ENCODE results near the gene CGNL1. TPM values are rescaled to one million over a fixed set of nuclear protein-coding genes. Genes with fewer than 3 reads are reported as not detected.

CGNL1 gene
- total RNA-seq, 1 donor from 2014 or later: 31.9 TPM

DNA sequence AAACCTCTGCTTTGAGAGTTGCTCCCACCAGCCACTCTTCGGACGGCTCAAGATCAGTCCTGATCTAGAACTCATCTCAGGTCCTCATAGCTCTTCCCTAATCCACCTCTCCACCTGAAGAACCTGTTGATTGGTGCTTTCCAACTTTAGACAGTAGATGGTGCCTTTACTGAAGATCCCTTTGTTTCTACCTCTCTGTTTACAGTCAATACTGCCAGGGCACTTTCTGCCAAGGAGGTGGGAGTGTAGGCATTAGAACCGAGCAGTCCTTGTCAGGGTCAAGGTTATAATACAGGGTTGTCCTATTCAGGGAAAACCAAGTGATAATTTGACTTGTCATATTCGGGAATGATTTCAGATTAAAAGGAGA is 1.2 kb downstream of the CGNL1 start:
- Histone ChIP-seq H3K27me3 (ENCODE audit: low read depth) (peaks cover 70% of the 10 kb centered on the region), H3K27ac (replicated peaks) (no peak overlapping the region), H3K4me3 (peak overlapping the region; percentile 74), H3K9me3 (replicated peaks) (no peaks in the 10 kb centered on the region), H3K36me3 (no peaks in the 10 kb centered on the region), H3K4me1 (peaks cover 24% of the 10 kb centered on the region)
- DNase-seq: no peak
- TF ChIP-seq, protein P1, sequence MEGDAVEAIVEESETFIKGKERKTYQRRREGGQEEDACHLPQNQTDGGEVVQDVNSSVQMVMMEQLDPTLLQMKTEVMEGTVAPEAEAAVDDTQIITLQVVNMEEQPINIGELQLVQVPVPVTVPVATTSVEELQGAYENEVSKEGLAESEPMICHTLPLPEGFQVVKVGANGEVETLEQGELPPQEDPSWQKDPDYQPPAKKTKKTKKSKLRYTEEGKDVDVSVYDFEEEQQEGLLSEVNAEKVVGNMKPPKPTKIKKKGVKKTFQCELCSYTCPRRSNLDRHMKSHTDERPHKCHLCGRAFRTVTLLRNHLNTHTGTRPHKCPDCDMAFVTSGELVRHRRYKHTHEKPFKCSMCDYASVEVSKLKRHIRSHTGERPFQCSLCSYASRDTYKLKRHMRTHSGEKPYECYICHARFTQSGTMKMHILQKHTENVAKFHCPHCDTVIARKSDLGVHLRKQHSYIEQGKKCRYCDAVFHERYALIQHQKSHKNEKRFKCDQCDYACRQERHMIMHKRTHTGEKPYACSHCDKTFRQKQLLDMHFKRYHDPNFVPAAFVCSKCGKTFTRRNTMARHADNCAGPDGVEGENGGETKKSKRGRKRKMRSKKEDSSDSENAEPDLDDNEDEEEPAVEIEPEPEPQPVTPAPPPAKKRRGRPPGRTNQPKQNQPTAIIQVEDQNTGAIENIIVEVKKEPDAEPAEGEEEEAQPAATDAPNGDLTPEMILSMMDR (IDR thresholded peaks at IDR 0.05; ENCODE audit: borderline replicate concordance): no peak
- intact Hi-C loops (cut with micrococcal nuclease): no loop called here

DNA sequence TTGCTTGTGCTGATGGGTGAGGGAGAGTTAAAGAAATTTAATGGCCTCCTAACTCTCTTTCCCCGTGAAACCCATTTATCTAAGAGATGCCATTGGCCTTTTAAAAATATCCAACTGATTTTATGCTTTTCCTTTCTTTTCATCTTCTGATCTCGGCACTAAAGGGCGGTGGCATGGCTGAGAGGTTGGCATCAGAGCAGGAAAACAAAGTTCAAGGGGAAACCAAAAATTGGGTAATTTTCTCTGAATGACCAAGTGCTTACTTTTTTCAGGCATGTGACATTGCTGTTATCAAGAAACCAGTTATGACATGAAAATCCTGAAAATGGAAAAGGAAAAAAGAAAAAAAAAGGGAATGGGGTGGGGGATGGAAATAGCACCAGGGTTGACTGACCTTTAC is 3.2 kb downstream of the CGNL1 start:
- TF ChIP-seq, protein P1 (IDR thresholded peaks at IDR 0.05; ENCODE audit: borderline replicate concordance): no peak
- Histone ChIP-seq H3K4me1 (peaks cover 44% of the 10 kb centered on the region), H3K27ac (replicated peaks) (no peak overlapping the region), H3K9me3 (replicated peaks) (no peaks in the 10 kb centered on the region), H3K27me3 (ENCODE audit: low read depth) (peaks cover 70% of the 10 kb centered on the region), H3K4me3 (no peak overlapping the region), H3K36me3 (no peaks in the 10 kb centered on the region)
- intact Hi-C loops (cut with micrococcal nuclease): no loop called here
- DNase-seq: no peak

DNA sequence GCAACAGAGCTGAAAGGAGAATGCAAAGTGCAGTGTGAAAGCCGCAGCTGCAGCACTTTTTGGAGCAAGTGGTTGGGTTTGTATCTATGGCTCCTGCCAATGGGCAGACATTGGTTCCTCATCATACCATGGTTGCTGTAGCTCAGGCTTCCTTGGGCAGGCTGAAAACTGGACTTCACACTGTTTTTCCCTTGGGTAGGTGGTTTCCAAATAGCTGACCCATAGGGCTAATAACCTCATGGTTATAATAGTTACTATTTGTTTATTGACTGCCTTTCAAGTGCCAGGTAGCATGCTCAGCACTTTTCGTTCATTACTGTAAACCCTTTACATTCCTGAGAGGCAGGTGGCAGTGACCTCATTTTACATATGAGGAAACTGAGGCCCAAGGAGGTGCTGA is 4.5 kb downstream of the CGNL1 start:
- H3K27me3 ChIP-seq (ENCODE audit: low read depth): peaks cover 63% of the 10 kb centered on the region
- no peak overlapping the region for H3K27ac ChIP-seq (replicated peaks)
- no peaks in the 10 kb centered on the region for H3K9me3 ChIP-seq (replicated peaks)
- H3K4me1 ChIP-seq: peaks cover 54% of the 10 kb centered on the region
- intact Hi-C loops (cut with micrococcal nuclease): no loop called here
- TF ChIP-seq, protein P1 (IDR thresholded peaks at IDR 0.05; ENCODE audit: borderline replicate concordance): no peak
- no peaks in the 10 kb centered on the region for H3K36me3 ChIP-seq
- H3K4me3 ChIP-seq: no peak overlapping the region
- DNase-seq: no peak

DNA sequence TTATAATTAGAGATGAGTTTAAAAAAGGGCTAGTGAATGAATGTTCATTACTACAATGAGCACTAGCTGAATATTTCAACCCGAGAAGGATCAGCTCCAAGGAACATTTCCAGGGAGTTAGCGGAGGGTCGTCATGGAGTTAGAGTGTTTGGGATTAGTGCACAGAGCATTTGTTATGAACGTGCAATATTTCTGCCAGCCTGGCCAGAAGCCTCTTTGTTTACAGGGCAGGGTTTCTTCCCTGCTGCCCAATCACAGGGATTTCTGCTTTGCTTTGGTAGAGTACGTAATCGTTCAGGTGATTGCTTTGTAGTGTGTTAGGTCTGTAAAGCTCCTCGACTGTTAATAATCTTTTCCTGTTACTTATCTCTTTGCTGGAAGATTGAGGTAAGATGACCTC is 5.9 kb downstream of the CGNL1 start:
- intact Hi-C loops (cut with micrococcal nuclease): no loop called here
- TF ChIP-seq, protein P1 (IDR thresholded peaks at IDR 0.05; ENCODE audit: borderline replicate concordance): no peak
- Histone ChIP-seq H3K9me3 (replicated peaks) (no peaks in the 10 kb centered on the region), H3K36me3 (no peaks in the 10 kb centered on the region), H3K4me1 (peaks cover 43% of the 10 kb centered on the region), H3K27me3 (ENCODE audit: low read depth) (peaks cover 50% of the 10 kb centered on the region), H3K4me3 (no peak overlapping the region), H3K27ac (replicated peaks) (no peak overlapping the region)
- DNase-seq: no peak

DNA sequence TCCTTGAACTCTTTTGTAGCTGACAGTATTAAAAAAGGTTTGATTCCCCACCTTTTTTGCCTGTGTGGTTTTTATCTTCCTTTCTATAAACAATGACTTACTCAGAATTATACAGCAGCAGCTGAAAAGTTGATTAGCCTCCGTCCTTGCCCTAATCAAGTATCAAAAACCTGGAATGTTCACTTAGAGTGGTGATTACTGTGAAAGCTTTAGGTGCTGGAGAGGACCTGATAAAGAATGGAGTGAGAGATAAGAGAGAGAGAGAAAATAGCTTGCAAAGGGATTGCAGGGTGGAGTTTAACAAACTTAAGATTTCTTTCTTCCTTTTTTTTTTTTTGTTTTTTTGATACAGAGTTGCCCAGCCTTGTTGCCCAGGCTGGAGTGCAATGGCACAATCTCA is 6.7 kb downstream of the CGNL1 start:
- H3K27ac ChIP-seq (replicated peaks): no peak overlapping the region
- no peaks in the 10 kb centered on the region for H3K9me3 ChIP-seq (replicated peaks)
- H3K4me3 ChIP-seq: no peak overlapping the region
- intact Hi-C loops (cut with micrococcal nuclease): no loop called here
- no peak for DNase-seq
- peaks cover 39% of the 10 kb centered on the region for H3K4me1 ChIP-seq
- H3K36me3 ChIP-seq: no peaks in the 10 kb centered on the region
- peaks cover 42% of the 10 kb centered on the region for H3K27me3 ChIP-seq (ENCODE audit: low read depth)
- TF ChIP-seq, protein P1 (IDR thresholded peaks at IDR 0.05; ENCODE audit: borderline replicate concordance): no peak

DNA sequence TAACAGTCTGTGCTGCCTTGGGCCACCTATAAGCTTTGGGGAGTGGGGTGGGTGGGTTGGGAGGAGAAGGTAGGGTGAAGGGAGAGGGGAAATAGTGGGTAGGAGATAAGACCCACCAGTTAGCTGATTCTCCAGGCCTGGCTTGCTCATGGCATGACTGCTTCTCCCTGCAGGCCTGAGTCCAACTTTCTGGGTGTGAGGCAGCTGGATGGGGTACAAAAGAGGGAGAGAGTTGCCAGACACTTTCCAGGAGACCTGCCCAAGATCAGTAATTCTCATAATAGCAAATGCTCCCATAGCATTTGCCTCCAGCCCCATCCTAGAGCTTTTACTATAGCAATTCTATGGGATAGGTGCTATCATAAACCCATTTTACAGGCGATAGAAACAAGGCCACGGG is 7.7 kb downstream of the CGNL1 start:
- no peak for DNase-seq
- H3K27ac ChIP-seq (replicated peaks): no peak overlapping the region
- H3K4me1 ChIP-seq: peaks cover 44% of the 10 kb centered on the region
- peaks cover 32% of the 10 kb centered on the region for H3K27me3 ChIP-seq (ENCODE audit: low read depth)
- intact Hi-C loops (cut with micrococcal nuclease): no loop called here
- no peaks in the 10 kb centered on the region for H3K36me3 ChIP-seq
- no peaks in the 10 kb centered on the region for H3K9me3 ChIP-seq (replicated peaks)
- TF ChIP-seq, protein P1 (IDR thresholded peaks at IDR 0.05; ENCODE audit: borderline replicate concordance): no peak
- no peak overlapping the region for H3K4me3 ChIP-seq
